ENCODE results near the gene OMA1. TPM values are rescaled to one million over a fixed set of nuclear protein-coding genes. Genes with fewer than 3 reads are reported as not detected.

Gene OMA1
- total RNA-seq, 4 donors from 2014 or later = 17.9 to 31.5 (median 27.8) TPM

GRCh38 chr1:58588396-58588795 lies 41.9 kb upstream of the OMA1 start:
- Histone ChIP-seq H3K27ac (no peak overlapping the region), H3K36me3 (no peaks in the 10 kb centered on the region), H3K4me3 (no peak overlapping the region), H3K9me3 (no peaks in the 10 kb centered on the region), H3K4me1 (peaks cover 51% of the 10 kb centered on the region), H3K27me3 (no peaks in the 10 kb centered on the region)
- DNase-seq (ENCODE audit: low spot score in 2 of 2) = no peak
- 62% methylated on average over 5 of the region's 5 CpGs for WGBS
- TF ChIP-seq POLR2AphosphoS5 (IDR thresholded peaks at IDR 0.05) = no peak
- TF ChIP-seq CTCF (IDR thresholded peaks at IDR 0.05) = no peak
- TF ChIP-seq POLR2A (IDR thresholded peaks at IDR 0.05) = no peak
- TF ChIP-seq EP300 (IDR thresholded peaks at IDR 0.05) = no peak

- H3K27me3 ChIP-seq = no peaks in the 10 kb centered on the region
- peaks cover 46% of the 10 kb centered on the region for H3K4me1 ChIP-seq
- no peaks in the 10 kb centered on the region for H3K36me3 ChIP-seq
- no peak for DNase-seq (ENCODE audit: low spot score in 2 of 2)
- H3K27ac ChIP-seq = no peak overlapping the region
- no peak overlapping the region for H3K4me3 ChIP-seq
- no peak for TF ChIP-seq CTCF (IDR thresholded peaks at IDR 0.05)
- TF ChIP-seq POLR2A (IDR thresholded peaks at IDR 0.05) = no peak
- no peak for TF ChIP-seq EP300 (IDR thresholded peaks at IDR 0.05)
- H3K9me3 ChIP-seq = no peaks in the 10 kb centered on the region
- 94% methylated on average over 2 of the region's 2 CpGs for WGBS
Observed at GRCh38 chr1:58587667-58588066, 41.1 kb upstream of the OMA1 start.

GRCh38 chr1:58586271-58586670 lies 39.7 kb upstream of the OMA1 start:
- Histone ChIP-seq H3K36me3 (no peaks in the 10 kb centered on the region), H3K4me3 (no peak overlapping the region), H3K27ac (no peak overlapping the region), H3K4me1 (peaks cover 32% of the 10 kb centered on the region), H3K27me3 (no peaks in the 10 kb centered on the region), H3K9me3 (no peaks in the 10 kb centered on the region)
- DNase-seq (ENCODE audit: low spot score in 2 of 2) = no peak
- WGBS = 96% methylated on average over 4 of the region's 4 CpGs
- TF ChIP-seq CTCF (IDR thresholded peaks at IDR 0.05) = no peak
- TF ChIP-seq POLR2AphosphoS5 (IDR thresholded peaks at IDR 0.05) = no peak
- TF ChIP-seq EP300 (IDR thresholded peaks at IDR 0.05) = no peak
- no peak for TF ChIP-seq POLR2A (IDR thresholded peaks at IDR 0.05)

GRCh38 chr1:58585581-58586151 lies 39.1 kb upstream of the OMA1 start:
- Histone ChIP-seq H3K27me3 (no peaks in the 10 kb centered on the region), H3K4me3 (no peak overlapping the region), H3K36me3 (no peaks in the 10 kb centered on the region), H3K4me1 (peaks cover 31% of the 10 kb centered on the region), H3K9me3 (no peaks in the 10 kb centered on the region), H3K27ac (peak overlapping the region; percentile 77)
- TF ChIP-seq POLR2A (IDR thresholded peaks at IDR 0.05) (no peak), CTCF (IDR thresholded peaks at IDR 0.05) (no peak), POLR2AphosphoS5 (IDR thresholded peaks at IDR 0.05) (no peak), EP300 (IDR thresholded peaks at IDR 0.05) (no peak)
- no peak for DNase-seq (ENCODE audit: low spot score in 2 of 2)
- 70% methylated on average over 3 of the region's 3 CpGs for WGBS

- H3K27me3 ChIP-seq = no peaks in the 10 kb centered on the region
- H3K27ac ChIP-seq = peak overlapping the region; percentile 77
- H3K4me3 ChIP-seq = no peak overlapping the region
- no peaks in the 10 kb centered on the region for H3K36me3 ChIP-seq
- DNase-seq (ENCODE audit: low spot score in 2 of 2) = no peak
- H3K4me1 ChIP-seq = peaks cover 31% of the 10 kb centered on the region
- WGBS = 25% methylated on average over 2 of the region's 2 CpGs
- no peaks in the 10 kb centered on the region for H3K9me3 ChIP-seq
- no peak for TF ChIP-seq POLR2AphosphoS5 (IDR thresholded peaks at IDR 0.05)
- no peak for TF ChIP-seq CTCF (IDR thresholded peaks at IDR 0.05)
- no peak for TF ChIP-seq EP300 (IDR thresholded peaks at IDR 0.05)
- TF ChIP-seq POLR2A (IDR thresholded peaks at IDR 0.05) = no peak
Observed at GRCh38 chr1:58585166-58585565, 38.6 kb upstream of the OMA1 start.
